ENCODE data around the gene DOCK4. TPM values are rescaled to one million over a fixed set of nuclear protein-coding genes. Genes with fewer than 3 reads are reported as not detected.

Gene DOCK4
- total RNA-seq, 1 experiment from 2014 or later, result 4.9 TPM

- no peak for TF ChIP-seq CTCF (conservative IDR thresholded peaks at IDR 0.05)
- no peaks in the 10 kb centered on the region; the same call in 1 of the 2 replicates for H3K4me1 ChIP-seq (ENCODE audit: insufficient read depth, low read length)
- no peak overlapping the region for H2BK20ac ChIP-seq (ENCODE audit: low read depth, low read length, poor library complexity, severe bottlenecking)
- no peak overlapping the region for H3K14ac ChIP-seq (ENCODE audit: insufficient read depth, low read length)
- no peak overlapping the region for H2BK12ac ChIP-seq (ENCODE audit: insufficient read length, low read depth, low read length)
- H4K91ac ChIP-seq (ENCODE audit: insufficient read length, low read depth, low read length), result no peak overlapping the region
- H3K23me2 ChIP-seq (ENCODE audit: insufficient read length, low read depth, low read length, poor library complexity, severe bottlenecking), result no peaks in the 10 kb centered on the region
- no peak overlapping the region for H2BK120ac ChIP-seq (ENCODE audit: low read depth, low read length, poor library complexity, severe bottlenecking)
- H2BK15ac ChIP-seq (ENCODE audit: low read depth, low read length), result no peak overlapping the region
- no peaks in the 10 kb centered on the region for H3K27me3 ChIP-seq (ENCODE audit: insufficient read depth, low read length)
- no peak overlapping the region for H3K4ac ChIP-seq (ENCODE audit: low read depth, low read length)
- H2AFZ ChIP-seq (ENCODE audit: low read length), result no peak overlapping the region
- H3T11ph ChIP-seq (ENCODE audit: low read length), result no peak overlapping the region
- no peaks in the 10 kb centered on the region for H4K20me1 ChIP-seq (ENCODE audit: control insufficient read depth, insufficient read depth, insufficient read length)
- H2AK5ac ChIP-seq (ENCODE audit: insufficient read length, low read length), result no peak overlapping the region
- no peak overlapping the region for H3K18ac ChIP-seq (ENCODE audit: insufficient read length, low read depth, low read length)
- H3K23ac ChIP-seq (ENCODE audit: insufficient read length, low read depth, low read length), result no peak overlapping the region
- Mint-ChIP-seq H3K27me3 (ENCODE audit: low read depth) (no peaks in the 10 kb centered on the region), H3K4me1 (peaks cover 4% of the 10 kb centered on the region in 2 experiments; a peak in 3 of 4 replicates), H3K4me3 (no peak overlapping the region), H3K27ac (no peak overlapping the region), H3K36me3 (ENCODE audit: insufficient read depth in 1 of 3, low read depth in 3 of 3) (peaks cover 0 to 9% (median 0%) of the 10 kb centered on the region in 3 experiments; a peak in 2 of 7 replicates), H3K9me3 (peaks cover 0 to 10% of the 10 kb centered on the region in 2 experiments; a peak in 3 of 5 replicates)
- no peaks in the 10 kb centered on the region for H3K79me1 ChIP-seq (ENCODE audit: insufficient read depth, low read depth, low read length, poor library complexity, severe bottlenecking)
- DNase-seq, result no peak
- no peak overlapping the region for H4K8ac ChIP-seq (replicated peaks; ENCODE audit: insufficient read length, low read depth, low read length)
- H3K56ac ChIP-seq (ENCODE audit: insufficient read length, low read depth, low read length), result no peak overlapping the region
- H3K79me2 ChIP-seq (ENCODE audit: insufficient read depth, low read length), result no peaks in the 10 kb centered on the region
- no peak overlapping the region for H3K9ac ChIP-seq (ENCODE audit: extremely low read depth, insufficient read length, low read length)
- no peak overlapping the region for H2BK5ac ChIP-seq (ENCODE audit: insufficient read length, low read length)
- no peak overlapping the region for H3K4me2 ChIP-seq (ENCODE audit: insufficient read depth, insufficient read length, low read length)
- no peak overlapping the region for H3K27ac ChIP-seq (ENCODE audit: insufficient read length, low read depth, low read length)
- H4K5ac ChIP-seq (ENCODE audit: insufficient read length, low read depth, low read length), result no peak overlapping the region
- no peaks in the 10 kb centered on the region for H3K9me3 ChIP-seq (ENCODE audit: control insufficient read depth, low read depth, low read length)
Measured at GRCh38 chr7:112071856-112072255, 134.3 kb downstream of the DOCK4 start.
